Ureter (tissue), 1 donor: ENCODE measurements around the gene THSD4. TPM values are rescaled to one million over a fixed set of nuclear protein-coding genes. Genes with fewer than 3 reads are reported as not detected.

ENCODE experiments used
- DNase-seq: peaks from one replicate; pipeline ENCODE4 v3.0.0-alpha.2; 2020; ENCODE audit warnings: low spot score
- total RNA-seq: library from RNA; stranded (reverse); gene quantifications from one replicate; pipeline ENCODE4 v1.2.4, GENCODE V29; 2023
- donor health status: DM: yes; HTN: yes; CAD: no.

THSD4 gene
- total RNA-seq, 1 donor from 2014 or later, result 57.9 TPM

DNA sequence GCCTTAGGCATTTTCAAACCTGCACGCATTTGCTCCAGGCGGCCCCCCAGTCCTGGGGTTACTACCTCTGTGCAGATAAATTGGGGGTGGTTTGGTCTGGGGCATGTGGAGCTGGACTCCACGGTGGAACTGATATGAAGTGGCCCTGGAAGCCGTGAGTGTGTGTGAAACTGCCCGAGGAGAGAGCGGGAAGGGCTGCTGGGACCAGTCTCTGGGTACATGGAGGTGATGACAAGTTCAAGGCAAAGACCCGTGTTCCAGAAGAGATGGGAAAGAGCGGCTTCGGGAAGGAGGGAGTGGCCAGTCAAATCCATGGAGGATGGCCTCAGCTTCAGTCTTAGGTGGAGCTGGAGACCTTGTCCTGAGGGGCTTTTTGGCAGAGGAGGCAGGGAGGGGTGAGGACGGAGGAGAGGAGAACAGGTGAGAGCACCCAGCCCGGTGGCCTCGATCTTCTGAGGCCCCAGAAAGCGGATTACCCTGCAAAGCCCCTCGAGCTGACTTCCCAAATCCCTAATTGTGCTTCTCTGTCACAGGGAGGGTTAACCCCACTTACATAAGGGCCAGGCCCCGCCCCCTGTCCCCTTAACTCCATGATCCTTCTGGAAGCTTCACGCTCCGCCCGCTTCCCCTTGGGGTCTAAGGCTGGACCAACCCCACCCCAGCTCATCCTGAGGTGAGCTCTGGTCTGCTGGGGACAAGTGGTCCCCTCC, 693.2 kb downstream of the THSD4 start:
- no peak for DNase-seq

DNA sequence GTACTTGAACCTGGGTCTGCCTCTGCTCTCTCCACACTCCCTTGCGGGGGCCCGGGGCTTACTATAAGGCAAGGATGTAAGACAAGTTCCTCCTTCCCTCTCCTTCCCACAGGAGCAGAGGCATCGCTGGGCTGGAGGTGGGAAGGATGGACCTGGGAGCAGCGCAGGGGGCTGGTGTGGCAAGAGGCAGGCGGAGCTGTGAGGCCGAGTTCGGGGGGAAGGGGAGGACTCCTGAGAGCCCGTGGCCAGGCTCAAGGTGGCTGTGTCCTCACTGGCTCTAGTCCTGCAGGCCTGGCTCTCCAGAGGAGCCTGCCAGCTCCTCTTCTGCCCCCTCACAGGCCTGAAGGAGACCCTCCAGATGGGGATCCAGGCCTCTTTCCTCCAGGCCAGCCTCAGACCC, 694.1 kb downstream of the THSD4 start:
- DNase-seq, result no peak

DNA sequence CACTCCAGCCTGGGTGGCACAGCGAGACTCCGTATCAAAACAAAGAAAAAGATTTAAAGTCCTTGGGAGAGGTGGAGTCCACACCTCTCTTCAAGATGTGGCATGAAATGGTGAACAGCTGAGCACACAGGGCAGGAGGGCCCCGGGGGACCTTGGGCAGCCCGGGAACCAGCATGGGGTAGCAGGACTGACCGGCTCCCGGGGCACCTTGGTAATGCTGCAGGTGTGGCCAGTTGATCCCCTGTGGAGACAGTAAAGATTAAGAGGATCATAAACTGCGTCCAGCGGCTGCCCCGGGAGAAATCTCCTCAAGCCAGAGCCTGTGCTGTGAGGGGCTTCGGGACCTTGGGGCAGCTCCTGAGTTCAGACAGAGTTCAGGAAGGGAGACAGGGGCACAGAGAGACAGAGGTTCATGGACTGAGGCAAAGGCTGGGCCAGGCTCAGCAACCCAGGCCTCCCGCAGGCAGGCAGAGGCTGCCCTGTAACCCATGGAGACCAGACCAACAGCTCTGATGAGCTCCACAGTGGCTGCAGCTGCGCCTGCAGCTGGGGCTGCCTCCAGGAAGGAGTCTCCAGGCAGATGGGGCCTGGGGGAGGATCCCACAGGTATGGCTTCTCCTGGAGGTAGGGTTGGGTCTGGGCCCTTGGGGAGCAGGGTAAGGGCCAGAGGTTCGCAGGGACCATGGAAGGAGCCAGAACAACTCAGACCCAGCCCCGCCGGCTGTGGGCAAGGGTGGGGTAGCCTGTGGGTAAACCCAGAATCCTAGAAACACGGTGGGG, 695.2 kb downstream of the THSD4 start, which contains the start of gene NR2E3:
Gene NR2E3, plus strand, starts transcription at position 299 of the 780 bp plus-strand sequence. Its CDS starts 190 bp downstream, at position 489.
- no peak for DNase-seq

DNA sequence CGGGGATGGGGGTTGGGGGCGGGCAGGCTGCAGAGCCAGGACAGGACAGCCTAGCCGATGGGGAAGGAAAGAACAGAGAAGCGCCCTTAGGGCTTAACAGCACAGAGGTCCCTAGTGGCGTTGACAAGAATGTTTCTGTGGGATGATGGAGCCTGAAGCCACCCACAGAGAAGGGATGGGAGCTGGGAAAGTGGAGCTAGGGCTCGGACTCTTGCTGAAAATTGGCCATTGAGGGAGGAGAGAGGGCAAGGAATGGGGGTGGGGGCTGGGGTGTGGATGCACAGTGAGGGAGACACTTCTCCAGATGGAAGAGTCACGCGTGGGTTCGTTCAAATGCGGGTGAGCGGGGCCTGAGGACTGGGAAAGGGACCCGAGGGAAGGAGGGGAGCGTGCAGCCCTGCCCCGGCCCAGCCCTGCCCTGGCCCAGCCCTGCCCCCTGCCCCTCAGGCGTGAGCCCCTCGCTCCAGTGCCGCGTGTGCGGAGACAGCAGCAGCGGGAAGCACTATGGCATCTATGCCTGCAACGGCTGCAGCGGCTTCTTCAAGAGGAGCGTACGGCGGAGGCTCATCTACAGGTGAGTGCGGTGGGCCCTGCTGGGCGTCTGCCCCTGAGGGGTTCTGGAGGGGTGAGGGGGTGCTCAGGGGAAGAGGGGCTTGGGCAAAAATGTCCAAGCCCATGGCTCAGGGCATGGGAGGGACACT, 695.9 kb downstream of the THSD4 start:
- DNase-seq, result no peak

DNA sequence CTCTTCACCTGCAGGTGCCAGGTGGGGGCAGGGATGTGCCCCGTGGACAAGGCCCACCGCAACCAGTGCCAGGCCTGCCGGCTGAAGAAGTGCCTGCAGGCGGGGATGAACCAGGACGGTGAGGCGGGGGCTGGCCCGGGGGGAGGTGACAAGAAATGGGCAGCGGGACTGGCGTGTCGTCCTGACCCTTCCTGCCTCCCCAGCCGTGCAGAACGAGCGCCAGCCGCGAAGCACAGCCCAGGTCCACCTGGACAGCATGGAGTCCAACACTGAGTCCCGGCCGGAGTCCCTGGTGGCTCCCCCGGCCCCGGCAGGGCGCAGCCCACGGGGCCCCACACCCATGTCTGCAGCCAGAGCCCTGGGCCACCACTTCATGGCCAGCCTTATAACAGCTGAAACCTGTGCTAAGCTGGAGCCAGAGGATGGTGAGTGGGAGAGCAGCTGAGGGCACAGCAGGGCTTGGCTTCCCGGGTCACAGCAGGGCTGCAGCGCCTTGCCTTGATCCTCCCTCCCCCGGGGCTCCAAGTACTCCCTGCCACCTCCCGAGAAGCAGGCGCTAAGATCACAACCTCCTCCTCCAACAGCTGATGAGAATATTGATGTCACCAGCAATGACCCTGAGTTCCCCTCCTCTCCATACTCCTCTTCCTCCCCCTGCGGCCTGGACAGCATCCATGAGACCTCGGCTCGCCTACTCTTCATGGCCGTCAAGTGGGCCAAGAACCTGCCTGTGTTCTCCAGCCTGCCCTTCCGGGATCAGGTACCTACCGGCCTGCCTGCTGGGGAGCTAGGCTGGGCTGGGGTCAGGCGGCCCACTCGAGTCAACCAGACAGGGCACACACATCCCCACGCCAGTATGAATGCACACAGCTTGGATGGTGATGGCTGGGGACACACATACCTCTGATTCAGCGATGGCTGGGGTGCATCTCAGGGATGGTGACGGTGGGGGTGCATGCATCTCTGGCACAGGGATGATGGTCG, 696.8 kb downstream of the THSD4 start:
- no peak for DNase-seq

DNA sequence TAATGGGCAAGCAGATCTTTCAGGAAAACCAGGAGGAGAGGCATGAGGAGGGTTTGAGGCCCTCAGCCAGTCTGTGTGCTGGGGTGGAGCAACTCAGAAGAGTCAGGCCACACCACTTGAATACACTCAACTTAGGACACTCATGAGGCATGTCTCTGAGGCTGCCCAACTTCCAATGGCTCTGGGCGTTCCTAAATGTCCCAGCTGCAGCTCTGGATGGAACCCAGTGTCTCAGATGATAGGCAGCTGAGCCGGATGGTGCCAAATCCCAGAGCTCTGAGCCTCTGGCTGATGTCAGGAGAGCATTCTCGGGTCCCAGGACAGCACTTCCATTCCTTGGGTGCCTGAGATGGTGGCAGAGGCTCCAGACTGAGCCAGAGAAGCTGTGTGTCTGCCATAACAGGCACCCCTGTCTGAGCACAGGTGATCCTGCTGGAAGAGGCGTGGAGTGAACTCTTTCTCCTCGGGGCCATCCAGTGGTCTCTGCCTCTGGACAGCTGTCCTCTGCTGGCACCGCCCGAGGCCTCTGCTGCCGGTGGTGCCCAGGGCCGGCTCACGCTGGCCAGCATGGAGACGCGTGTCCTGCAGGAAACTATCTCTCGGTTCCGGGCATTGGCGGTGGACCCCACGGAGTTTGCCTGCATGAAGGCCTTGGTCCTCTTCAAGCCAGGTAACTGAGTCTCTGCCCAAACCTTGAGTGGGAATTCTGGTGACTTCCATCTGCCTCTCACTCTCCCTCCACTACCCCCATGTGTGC, 697.9 kb downstream of the THSD4 start:
- no peak for DNase-seq

DNA sequence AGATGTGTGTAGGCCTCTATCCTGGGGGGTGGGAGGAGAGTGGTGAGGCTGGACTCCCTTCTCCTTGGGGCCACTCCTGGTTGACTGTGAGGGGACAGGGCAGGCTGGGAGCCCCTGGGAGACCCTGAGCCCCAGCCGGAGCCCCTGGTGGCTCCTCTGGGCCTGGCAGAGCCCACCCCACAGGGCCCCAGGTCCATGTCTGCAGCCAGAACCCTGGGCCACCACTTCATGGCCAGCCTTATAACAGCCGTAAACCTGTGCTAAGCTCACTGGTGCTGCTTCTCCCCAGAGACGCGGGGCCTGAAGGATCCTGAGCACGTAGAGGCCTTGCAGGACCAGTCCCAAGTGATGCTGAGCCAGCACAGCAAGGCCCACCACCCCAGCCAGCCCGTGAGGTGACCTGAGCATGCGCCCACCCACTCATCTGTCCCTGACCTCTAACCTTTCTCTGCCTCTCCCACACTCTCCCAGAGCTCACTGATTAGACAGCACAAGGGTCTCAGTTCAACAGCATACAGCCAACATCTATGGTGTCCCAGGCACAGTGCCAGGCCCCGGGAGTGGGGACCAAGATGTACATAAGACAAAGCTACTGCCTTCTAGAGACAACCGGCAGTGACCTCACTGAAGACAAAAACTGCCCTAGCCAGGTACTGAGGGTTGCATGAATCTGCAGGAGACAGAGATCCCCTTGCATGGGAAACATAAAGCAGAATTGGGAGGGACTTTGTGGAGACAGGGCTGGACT, 698.6 kb downstream of the THSD4 start:
- no peak for DNase-seq

DNA sequence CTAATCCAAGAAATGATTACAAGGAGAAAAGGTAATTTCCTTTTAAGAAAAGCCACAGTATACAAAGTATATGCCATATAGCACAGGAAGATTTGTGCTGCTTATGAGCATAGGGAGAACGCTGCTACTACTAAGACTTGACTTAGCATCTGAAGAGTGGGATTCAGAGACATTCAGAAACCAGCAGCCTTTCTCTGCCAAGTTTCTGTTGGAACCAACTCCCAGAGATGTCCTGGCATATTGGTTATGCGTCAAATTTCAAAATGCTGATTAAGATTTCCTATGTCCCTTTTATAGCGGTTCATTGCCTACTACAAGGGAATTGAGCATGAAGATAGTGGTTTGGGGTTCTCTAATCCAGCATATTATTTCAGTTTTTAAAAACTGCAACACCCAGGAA, 700.0 kb downstream of the THSD4 start:
- DNase-seq, result no peak

DNA sequence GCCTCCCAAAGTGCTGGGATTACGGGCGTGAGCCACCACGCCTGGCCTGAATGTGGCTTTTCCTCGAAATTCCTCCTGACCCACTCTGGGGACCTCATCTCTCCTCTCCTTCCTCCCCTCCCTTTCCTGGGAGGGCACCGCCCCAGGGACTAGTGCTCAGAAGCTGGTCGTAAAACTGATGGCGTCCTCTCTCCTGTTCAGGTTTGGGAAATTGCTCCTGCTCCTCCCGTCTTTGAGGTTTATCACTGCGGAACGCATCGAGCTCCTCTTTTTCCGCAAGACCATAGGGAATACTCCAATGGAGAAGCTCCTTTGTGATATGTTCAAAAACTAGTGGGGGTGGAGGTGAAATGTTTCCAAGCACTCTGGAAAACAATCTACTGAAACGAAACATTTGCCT, 702.1 kb downstream of the THSD4 start:
- DNase-seq, result no peak

DNA sequence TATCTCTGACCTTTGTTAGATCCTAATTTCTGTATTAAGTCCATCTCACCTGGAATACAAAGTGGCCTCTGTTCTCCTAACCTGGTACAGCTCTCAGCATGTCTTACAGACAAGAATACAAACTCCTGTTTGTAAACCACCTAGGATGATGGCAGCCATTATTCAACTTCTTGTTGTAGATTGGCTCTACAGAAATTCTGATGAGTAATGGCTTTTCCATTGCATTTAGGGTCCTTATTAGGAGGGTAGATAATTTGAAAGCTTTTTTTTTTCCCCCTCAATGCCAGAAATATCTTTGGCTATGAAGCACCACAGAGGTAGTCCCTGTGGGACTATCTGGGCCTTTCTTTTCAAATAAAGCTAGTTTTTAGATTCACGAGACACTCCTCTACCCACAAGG, 704.9 kb downstream of the THSD4 start:
- DNase-seq, result no peak

DNA sequence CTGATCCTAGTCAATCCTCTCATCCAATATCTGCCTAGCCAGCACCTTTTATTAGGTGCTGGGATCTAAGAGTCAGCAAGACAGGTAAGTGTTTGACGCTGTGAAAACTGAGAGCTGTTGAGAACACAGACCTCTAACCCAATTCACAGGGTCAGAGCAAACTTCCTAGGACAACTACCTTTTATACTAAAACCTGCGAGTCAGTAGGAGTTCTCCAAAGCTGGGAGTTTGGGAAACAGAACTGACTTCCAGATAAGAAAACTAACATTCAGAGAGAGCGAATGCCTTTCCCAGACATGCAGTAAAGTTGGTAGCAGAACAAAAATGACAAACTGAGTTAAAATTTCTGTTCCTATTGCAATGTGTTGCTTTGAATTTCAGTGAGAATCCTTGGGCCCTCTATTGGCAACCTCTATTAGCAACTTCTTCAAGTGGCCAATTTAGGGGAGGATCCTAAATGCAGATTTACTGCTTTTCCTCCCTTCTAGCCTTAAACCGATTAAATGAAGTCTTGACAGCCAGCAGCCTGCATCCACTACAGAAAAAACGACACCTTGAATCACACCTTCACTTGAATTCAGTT, 706.4 kb downstream of the THSD4 start:
- DNase-seq, result no peak

DNA sequence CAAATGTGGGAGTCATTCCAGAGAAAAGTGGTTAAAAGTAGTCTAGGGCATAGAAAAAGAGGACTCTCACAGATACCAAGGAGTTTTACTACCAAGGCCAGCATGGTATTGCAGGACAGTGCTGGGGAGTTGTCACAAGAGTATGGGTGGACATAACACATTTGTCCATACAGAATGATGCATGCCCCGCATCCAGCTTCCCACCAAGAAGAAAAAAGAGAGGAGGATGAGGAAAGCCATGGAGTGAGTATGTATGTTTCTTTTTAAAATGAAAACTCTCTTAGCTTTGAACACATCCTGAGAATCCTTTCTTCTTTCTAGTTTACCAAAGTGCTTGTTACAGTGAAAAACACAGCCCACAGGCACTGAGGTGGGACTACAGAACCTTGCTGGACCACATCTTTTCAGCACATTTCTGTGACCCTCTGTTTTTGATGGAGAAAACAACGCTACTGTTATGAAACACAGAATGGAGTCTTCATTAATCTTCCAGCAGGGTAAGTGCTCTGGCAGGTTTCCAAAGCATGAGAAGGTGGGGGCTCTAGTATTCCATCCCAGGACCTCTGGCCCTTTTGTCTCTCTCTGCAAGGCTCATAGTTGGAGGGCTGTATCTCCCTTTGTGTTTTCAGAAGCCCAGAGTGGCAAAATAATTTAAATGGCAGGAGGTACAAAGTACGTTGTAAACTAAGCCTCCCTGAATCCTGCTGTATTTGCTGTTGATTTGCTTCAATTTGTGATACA, 707.8 kb downstream of the THSD4 start:
- no peak for DNase-seq

DNA sequence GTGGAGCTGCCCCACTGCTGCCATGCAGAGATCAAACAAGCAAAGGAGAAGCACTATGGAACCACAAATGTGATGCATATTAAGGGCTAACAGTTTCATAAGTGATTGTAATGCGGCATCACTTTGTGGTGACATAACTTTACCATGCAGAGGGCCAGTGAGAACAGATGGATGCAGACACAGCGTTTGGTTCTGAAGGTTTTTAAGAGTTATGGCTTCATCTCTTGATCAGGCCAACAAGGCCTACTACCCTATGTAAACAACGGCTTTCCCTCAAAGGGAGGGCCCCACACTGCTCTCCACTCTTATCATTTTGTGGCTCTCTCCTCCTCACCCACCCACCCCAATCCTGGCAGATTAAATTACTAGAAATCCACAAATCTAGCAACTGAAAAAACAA, 708.5 kb downstream of the THSD4 start:
- no peak for DNase-seq

DNA sequence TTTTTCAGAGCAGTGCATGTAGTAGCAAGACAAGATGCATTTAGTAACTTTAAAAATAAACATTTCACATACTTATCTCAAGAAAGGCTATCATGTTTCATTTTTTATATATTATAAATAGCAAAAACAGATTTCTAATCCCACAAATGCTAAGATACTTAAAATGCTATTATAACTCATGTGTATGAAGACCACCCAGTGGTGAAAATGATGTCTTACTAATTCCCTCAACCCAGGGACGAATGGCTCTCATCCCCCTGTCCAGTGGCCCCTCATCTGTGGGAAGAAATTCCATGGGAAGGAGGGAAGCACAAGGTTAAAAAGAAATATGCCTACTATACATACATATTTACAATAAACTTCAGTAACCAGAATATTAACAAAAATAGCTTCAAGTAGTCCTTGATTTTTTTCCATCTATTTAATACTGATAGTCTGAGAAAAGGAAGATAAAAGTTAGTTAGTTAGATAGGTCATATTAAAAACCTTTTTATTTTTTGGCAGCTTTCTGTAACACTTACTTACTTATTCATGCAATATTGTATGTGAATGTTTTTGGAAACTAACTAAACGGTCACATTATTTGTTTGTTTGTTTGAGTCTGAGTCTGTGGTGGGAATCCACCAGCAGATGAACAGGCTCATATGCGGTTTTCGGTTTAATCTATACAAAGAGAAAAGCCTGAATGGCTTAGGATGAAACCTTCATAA, 709.9 kb downstream of the THSD4 start:
- no peak for DNase-seq

DNA sequence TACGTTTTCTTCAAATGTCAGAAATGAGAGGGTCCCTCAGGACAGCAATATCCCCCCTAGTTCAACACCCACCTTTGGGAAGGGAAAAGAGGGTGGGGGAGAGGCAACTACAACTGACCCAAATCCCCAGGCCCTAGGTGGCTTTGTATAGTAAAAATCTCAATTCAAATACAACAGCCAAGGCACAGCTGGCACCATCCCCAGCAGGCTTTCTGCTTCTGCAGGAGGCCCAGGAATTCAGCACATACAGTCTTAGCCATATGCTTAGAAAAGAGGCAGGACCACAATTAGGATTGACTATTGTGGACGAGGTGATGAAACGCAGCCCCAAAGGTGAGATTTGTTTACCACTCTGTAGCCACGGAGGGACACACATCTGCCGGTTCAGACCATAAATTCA, 710.9 kb downstream of the THSD4 start:
- no peak for DNase-seq

DNA sequence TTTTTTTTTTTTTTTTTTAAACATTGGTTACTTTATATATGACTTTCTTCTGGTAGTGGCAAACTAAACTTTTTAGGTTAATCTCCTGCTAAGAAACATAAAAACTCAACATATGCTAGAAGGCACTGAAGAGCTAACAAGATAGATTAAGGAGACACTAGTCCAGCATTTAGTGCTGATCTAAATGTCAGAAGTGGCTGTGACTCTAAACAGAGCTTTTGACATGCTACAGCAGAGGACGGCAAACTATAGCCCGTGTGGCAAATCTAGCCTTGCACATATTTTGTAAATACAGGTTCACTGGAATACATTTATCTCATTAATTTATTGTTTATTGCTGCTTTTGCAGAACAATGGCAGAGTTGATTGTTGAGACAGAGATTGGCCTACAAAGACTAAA, 715.7 kb downstream of the THSD4 start:
- DNase-seq, result no peak
